Measurements from ENCODE around the gene PRR36. TPM values are rescaled to one million over a fixed set of nuclear protein-coding genes. Genes with fewer than 3 reads are reported as not detected.
A peak's percentile ranks its signal among the peaks of the same experiment; 100 is the strongest.

PRR36 gene
- total RNA-seq, 2 donors from 2014 or later: 2.2 to 4.2 TPM

DNA sequence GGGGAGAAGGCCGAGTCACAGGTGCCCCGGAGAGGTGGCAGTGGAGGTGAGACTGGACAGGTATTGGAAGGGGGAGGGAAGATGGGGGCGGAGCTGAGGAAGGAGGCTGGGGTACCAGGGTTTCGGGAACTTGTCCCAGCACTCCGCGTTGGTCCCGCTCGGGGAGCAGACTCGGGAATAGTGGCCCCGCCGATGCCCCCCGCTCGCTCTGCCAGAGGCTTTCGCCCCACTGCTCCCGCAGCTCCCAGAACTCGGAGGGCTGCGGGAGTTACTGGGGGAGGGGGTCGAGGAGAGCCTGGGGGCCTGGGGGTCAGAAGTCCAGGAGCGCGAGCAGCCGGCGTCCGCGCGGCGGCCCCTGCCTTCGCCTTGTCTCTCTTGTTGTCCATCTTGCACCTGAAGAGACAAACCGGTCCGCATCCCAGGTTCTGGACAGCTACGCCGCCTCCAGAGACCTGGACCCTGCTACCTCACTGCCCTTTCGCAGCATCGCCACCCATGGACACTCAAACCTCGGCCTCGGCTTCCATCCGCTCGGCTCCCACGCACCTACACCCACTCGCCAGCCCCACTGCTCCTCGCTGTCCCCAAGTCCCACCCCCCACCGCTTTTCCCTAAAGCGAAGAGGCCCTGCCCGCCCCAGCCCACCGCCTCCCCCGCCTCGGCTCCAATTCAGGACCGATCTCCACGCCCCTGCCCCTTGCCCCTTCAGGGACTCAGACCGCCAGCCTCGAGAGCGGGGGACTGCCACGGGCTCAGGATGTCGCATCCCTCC, 700 bp downstream of the PRR36 start:
- no peak for DNase-seq (ENCODE audit: low spot score)
- intact Hi-C loops (cut with DNase I): no loop called here
- Histone ChIP-seq H3K27me3 (replicated peaks; ENCODE audit: insufficient read depth) (no peaks in the 10 kb centered on the region), H3K36me3 (no peaks in the 10 kb centered on the region), H3K4me3 (peak overlapping the region; percentile 38 to 48), H3K9me3 (no peaks in the 10 kb centered on the region), H3K27ac (no peak overlapping the region), H3K4me1 (replicated peaks) (no peaks in the 10 kb centered on the region)
- TF ChIP-seq, protein P1, sequence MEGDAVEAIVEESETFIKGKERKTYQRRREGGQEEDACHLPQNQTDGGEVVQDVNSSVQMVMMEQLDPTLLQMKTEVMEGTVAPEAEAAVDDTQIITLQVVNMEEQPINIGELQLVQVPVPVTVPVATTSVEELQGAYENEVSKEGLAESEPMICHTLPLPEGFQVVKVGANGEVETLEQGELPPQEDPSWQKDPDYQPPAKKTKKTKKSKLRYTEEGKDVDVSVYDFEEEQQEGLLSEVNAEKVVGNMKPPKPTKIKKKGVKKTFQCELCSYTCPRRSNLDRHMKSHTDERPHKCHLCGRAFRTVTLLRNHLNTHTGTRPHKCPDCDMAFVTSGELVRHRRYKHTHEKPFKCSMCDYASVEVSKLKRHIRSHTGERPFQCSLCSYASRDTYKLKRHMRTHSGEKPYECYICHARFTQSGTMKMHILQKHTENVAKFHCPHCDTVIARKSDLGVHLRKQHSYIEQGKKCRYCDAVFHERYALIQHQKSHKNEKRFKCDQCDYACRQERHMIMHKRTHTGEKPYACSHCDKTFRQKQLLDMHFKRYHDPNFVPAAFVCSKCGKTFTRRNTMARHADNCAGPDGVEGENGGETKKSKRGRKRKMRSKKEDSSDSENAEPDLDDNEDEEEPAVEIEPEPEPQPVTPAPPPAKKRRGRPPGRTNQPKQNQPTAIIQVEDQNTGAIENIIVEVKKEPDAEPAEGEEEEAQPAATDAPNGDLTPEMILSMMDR (IDR thresholded peaks at IDR 0.05): no peak
- TF ChIP-seq POLR2A (IDR thresholded peaks at IDR 0.05) (no peak), POLR2AphosphoS5 (IDR thresholded peaks at IDR 0.05) (no peak)
- 28% methylated on average over 50 of the region's 53 CpGs for WGBS

DNA sequence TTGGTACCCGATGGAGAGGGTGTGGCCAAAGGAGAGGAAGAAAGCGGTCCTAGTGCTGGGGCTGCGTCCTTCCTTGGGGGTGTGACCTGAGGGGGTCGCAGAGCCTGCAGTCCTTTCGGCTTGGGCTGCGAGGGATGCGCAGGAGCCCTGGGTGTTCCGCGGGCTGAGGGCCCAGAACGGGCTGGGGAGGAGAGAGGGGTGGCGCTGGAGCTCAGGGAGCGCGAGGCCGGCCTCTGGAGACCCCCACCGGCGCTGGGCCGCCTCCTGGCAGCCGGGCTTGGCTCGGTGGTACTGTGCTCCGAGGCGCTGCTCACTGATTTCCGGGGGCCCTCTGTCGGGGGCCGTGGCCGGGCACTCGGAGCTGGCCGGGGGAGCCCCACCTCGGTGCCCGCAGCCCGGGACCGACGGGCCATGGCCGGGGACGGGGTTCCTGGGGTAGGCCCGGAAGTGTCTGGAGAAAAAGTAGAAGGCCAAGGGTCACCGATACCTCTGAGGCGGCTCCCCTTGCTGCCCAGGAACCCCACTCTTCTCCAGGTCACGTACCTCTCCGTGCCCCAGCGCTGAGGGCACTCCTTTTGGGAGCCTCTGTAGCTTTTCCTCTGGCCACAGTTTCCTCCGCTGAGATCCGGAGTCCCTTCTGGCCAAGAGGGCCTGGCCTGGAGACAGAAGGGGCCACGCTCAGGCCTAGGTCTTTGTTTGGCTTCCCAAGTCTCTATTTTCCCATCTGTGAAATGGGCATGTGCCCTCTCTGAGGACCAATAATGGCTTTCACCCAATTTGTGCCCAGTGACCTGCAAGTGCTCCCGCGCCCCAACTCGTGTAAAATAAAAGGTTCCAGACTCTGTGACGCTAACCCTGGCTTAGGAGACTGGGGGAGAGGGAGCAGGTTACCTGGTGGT, 1.6 kb downstream of the PRR36 start:
- TF ChIP-seq, protein P1 (IDR thresholded peaks at IDR 0.05): no peak
- TF ChIP-seq POLR2A (IDR thresholded peaks at IDR 0.05): no peak
- no peak for TF ChIP-seq POLR2AphosphoS5 (IDR thresholded peaks at IDR 0.05)
- Histone ChIP-seq H3K27me3 (replicated peaks; ENCODE audit: insufficient read depth) (no peaks in the 10 kb centered on the region), H3K36me3 (no peaks in the 10 kb centered on the region), H3K4me3 (no peak overlapping the region), H3K9me3 (no peaks in the 10 kb centered on the region), H3K27ac (no peak overlapping the region), H3K4me1 (replicated peaks) (no peaks in the 10 kb centered on the region)
- DNase-seq (ENCODE audit: low spot score): no peak
- intact Hi-C loops (cut with DNase I): no loop called here
- WGBS: 68% methylated on average over 30 of the region's 47 CpGs

DNA sequence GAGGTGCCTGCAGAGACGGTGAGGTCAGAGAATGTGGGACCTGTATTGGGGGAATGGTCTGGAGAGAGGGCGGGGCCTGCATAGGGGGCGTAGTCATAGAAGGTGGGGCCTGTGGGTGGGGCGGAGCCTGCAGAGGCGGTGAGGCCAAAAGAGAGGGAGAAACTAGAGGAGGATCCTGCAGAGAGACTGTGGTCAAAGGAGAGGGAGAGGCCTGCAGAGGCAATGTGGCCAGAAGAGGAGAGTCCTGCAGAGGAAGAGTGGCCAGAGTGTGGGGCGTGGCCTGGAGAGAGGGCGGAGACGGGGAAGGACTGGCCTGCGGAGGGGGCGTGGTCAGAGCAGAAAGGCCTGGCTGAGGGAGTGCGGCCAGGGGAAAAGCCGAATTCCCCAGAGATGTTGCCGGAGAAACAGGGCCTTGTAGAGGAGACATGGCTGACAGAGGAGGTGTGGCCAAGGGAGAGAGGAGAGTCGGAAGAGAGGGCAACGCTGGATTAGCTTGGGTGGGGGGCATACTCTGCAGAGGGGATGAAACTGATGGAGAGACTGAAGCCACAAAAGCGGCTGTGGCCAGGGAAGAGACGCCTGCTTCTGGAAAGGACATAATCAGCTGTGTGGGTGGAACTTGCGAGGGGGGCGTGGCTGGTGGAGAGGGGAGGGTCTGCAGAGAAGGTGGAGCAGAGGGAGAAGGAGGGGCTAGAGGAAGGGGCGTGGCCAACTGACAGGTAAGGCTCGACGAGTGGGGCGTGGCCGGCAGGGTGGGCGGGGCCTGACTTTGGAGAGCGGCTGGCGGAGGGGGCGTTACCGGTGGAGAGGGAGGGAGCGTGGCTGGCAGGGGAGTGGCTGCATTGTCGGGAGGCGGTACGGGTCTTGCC, 2.5 kb downstream of the PRR36 start:
- Histone ChIP-seq H3K9me3 (no peaks in the 10 kb centered on the region), H3K4me1 (replicated peaks) (no peaks in the 10 kb centered on the region), H3K4me3 (no peak overlapping the region), H3K27me3 (replicated peaks; ENCODE audit: insufficient read depth) (no peaks in the 10 kb centered on the region), H3K27ac (peak overlapping the region; percentile 60 to 63), H3K36me3 (no peaks in the 10 kb centered on the region)
- WGBS: 10% methylated on average over 33 of the region's 33 CpGs
- intact Hi-C loops (cut with DNase I): no loop called here
- TF ChIP-seq POLR2A (IDR thresholded peaks at IDR 0.05): peak; percentile 4
- TF ChIP-seq, protein P1 (IDR thresholded peaks at IDR 0.05): no peak
- peak; percentile 14 for TF ChIP-seq POLR2AphosphoS5 (IDR thresholded peaks at IDR 0.05)
- peak; percentile 95 for DNase-seq (ENCODE audit: low spot score)

DNA sequence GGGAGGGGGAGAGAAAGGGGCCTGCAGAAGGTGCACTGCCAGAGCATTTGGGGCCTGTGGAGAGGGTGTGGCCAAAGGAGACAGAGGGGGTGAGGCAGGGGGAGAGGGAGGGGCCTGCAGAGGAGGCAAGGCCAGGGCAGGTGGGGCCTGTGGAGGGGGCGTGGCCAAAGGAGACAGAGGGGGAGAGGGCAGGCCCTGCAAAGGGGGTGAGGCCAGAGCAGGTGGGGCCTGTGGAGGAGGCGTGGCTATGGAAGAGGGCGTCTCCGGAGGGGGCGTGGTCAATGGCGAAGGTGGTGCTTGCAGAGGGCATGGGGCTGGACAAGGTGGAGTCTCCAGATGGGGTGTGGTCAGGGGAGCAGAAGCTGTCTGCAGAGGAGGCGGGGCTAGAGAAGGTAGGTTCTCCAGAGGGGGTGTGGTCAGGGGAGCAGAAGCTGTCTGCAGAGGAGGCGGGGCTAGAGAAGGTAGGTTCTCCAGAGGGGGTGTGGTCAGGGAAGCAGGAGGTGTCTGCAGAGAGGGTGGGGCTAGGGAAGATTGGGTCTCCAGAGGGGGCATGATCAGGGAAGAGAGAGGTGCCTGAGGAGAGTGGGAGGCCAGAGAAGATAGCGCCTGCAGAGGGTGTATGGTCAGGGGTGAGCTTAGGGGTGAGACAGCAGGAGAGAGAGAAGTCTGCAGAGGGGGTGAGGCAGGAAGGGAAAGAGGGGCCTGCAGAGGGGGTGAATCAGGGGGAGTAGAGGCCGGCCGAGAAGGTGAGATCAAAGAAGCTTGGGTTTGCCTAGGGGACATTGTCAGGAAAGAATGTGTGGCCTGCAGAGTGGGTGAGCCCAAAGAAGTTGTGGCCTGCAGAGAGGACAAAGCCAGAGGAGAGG, 3.4 kb downstream of the PRR36 start:
- H3K36me3 ChIP-seq: no peaks in the 10 kb centered on the region
- H3K4me3 ChIP-seq: no peak overlapping the region
- peak overlapping the region; percentile 60 to 63 for H3K27ac ChIP-seq
- TF ChIP-seq POLR2A (IDR thresholded peaks at IDR 0.05) (no peak), POLR2AphosphoS5 (IDR thresholded peaks at IDR 0.05) (no peak)
- no peaks in the 10 kb centered on the region for H3K9me3 ChIP-seq
- no peak for DNase-seq (ENCODE audit: low spot score)
- no peaks in the 10 kb centered on the region for H3K4me1 ChIP-seq (replicated peaks)
- WGBS: 63% methylated on average over 11 of the region's 11 CpGs
- no peaks in the 10 kb centered on the region for H3K27me3 ChIP-seq (replicated peaks; ENCODE audit: insufficient read depth)
- intact Hi-C loops (cut with DNase I): no loop called here

Measured in prostate gland (tissue), 2 donors.